Tibial nerve (tissue), 4 donors: ENCODE data around the gene SHROOM1. TPM values are rescaled to one million over a fixed set of nuclear protein-coding genes. Genes with fewer than 3 reads are reported as not detected.

ENCODE experiments used
- DNase-seq, 2 donors: peaks; one replicate each; pipeline ENCODE4 v3.0.0-alpha.2; 2019; ENCODE audit warnings: low spot score in 2 of 2
- H3K27ac ChIP-seq, 4 donors: fragments of 200-600 bp; sonication (generic) in 3 of 4; one replicate each; pipeline ENCODE4 v1.5.1; 2017 to 2019; ENCODE audit warnings: mild to moderate bottlenecking in 1 of 4
- H3K27me3 ChIP-seq, 2 donors: fragments of 200-600 bp; sonication (generic) in 1 of 2; one replicate each; pipeline versions ENCODE4 v1.5.1 to v1.6.0; 2017 to 2019
- H3K36me3 ChIP-seq, 3 donors: fragments of 200-600 bp; sonication (generic); one replicate each; pipeline ENCODE4 v1.5.1; 2018 to 2019
- H3K4me1 ChIP-seq, 4 donors: fragments of 200-600 bp; sonication (generic) in 3 of 4; one replicate each; pipeline ENCODE4 v1.5.1; 2017 to 2019
- H3K4me3 ChIP-seq, 4 donors: fragments of 200-600 bp; sonication (generic) in 3 of 4; one replicate each; pipeline ENCODE4 v1.5.1; 2017 to 2019; ENCODE audit warnings: mild to moderate bottlenecking in 1 of 4, moderate library complexity in 1 of 4
- H3K9me3 ChIP-seq, 4 donors: fragments of 200-600 bp; sonication (generic) in 3 of 4; one replicate each; pipeline ENCODE4 v1.5.1; 2017 to 2019
- CTCF ChIP-seq, 5 experiments: fragments of 200-600 bp in 3 of 5; fragments of 450-650 bp in 2 of 5; sonication (generic) in 3 of 5; IDR thresholded peaks; one replicate each; pipeline ENCODE4 v1.5.1; 2016 to 2019; ENCODE audit warnings: antibody characterized with exemption in 5 of 5, mild to moderate bottlenecking in 3 of 5, moderate library complexity in 2 of 5
- EP300 ChIP-seq, 2 donors: sonication (generic); formaldehyde crosslinking; IDR thresholded peaks; one replicate each; pipeline ENCODE4 v1.6.1; 2017; ENCODE audit warnings: antibody characterized with exemption in 2 of 2, mild to moderate bottlenecking in 1 of 2
- POLR2A ChIP-seq, 2 donors: fragments of 450-650 bp; IDR thresholded peaks; one replicate each; pipeline ENCODE4 v1.6.1; 2017; ENCODE audit warnings: antibody characterized with exemption in 2 of 2, mild to moderate bottlenecking in 2 of 2, moderate library complexity in 2 of 2
- WGBS, 2 donors: methylation state at CpG; one replicate each; pipeline ENCODE4 v1.1.5; 2018; 5-methylcytosine and 5-hydroxymethylcytosine counted together
- total RNA-seq, 4 donors: library from RNA; depleted of rRNA; stranded (reverse); fragments of >200 nt; gene quantifications; one replicate each; pipeline ENCODE4 v1.1.0, GENCODE V29; 2016

Gene SHROOM1
- total RNA-seq, 4 donors from 2014 or later = 29.1 to 67.5 (median 38.5) TPM

DNA sequence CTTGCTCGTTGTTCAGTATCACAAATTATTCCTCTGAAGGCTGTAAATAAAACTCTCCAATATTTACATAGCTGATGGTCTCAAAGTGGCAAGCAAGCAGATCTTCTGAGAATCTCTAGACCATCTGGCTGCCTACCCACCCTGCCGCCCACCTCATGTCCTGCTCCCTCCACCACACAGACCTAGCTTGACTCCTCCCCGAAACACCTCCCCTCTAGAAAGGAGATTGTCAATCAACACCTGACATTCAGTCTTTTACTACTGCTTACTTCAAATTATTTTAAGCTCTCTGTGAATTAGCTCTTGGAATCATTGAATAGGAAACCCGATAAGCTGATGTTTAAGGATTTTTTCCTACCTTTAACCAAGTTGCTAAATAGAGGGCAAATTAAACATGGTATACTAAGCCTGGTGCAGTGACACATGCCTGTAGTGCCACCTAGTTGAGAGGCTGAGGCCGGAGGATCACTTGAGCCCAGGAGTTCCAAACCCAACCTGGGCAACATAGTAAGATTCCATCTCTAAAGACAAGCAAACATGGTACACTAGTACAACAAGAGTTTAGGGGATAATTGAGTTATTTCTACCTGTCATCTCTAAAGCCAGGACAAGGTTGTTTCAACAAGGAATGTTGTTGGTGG, 28.3 kb downstream of the SHROOM1 start:
- no peaks in the 10 kb centered on the region for H3K36me3 ChIP-seq
- H3K9me3 ChIP-seq = no peaks in the 10 kb centered on the region
- TF ChIP-seq CTCF (IDR thresholded peaks at IDR 0.05) (no peak), EP300 (IDR thresholded peaks at IDR 0.05) (no peak), POLR2A (IDR thresholded peaks at IDR 0.05) (no peak)
- peaks cover 0 to 4% (median 0%) of the 10 kb centered on the region in 4 donors for H3K4me1 ChIP-seq
- no peak for DNase-seq
- no peak overlapping the region for H3K27ac ChIP-seq
- H3K4me3 ChIP-seq = no peak overlapping the region
- peaks cover 0 to 20% of the 10 kb centered on the region in 2 donors for H3K27me3 ChIP-seq
- WGBS, 2 donors = 88 to 90% methylated on average over 5 of the region's 5 CpGs

DNA sequence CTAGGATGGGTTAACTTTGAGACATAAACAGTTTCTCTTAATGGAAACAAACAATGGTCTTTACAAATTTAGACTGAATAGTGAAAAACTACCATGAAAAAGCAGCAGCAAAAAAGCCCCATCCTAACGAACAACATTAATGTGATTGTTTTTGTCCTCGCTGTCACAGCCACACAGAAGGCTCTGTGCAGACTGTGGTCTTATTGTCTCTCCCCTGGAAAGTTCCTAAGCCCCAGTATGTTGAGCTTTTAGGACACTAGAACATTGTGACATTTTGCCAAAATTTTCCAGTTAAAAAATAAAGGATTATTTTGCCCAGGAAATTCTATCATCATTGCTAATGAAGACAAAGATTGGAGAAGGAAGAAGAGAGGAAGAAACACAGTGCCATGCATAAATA, 29.9 kb downstream of the SHROOM1 start:
- Histone ChIP-seq H3K27ac (peak overlapping the region; percentile 32 to 59 (median 44)), H3K4me1 (peaks cover 0 to 4% (median 0%) of the 10 kb centered on the region in 4 donors), H3K36me3 (no peaks in the 10 kb centered on the region), H3K4me3 (no peak overlapping the region), H3K9me3 (no peaks in the 10 kb centered on the region), H3K27me3 (peaks cover 0 to 13% of the 10 kb centered on the region in 2 donors)
- WGBS, 2 donors = 41 to 46% methylated on average over 2 of the region's 2 CpGs
- TF ChIP-seq POLR2A (IDR thresholded peaks at IDR 0.05) (no peak), EP300 (IDR thresholded peaks at IDR 0.05) (no peak), CTCF (IDR thresholded peaks at IDR 0.05) (no peak)
- no peak for DNase-seq

- Histone ChIP-seq H3K9me3 (no peaks in the 10 kb centered on the region), H3K27ac (no peak overlapping the region), H3K27me3 (peaks cover 0 to 13% of the 10 kb centered on the region in 2 donors), H3K4me1 (peaks cover 0 to 4% (median 0%) of the 10 kb centered on the region in 4 donors), H3K4me3 (no peak overlapping the region), H3K36me3 (no peaks in the 10 kb centered on the region)
- DNase-seq = no peak
- TF ChIP-seq POLR2A (IDR thresholded peaks at IDR 0.05) (no peak), CTCF (IDR thresholded peaks at IDR 0.05) (no peak)
- 88 to 89% methylated on average over 2 of the region's 2 CpGs for WGBS, 2 donors
These were observed 31.1 kb downstream of the SHROOM1 start for GRCh38 chr5:132799392-132799791.

DNA sequence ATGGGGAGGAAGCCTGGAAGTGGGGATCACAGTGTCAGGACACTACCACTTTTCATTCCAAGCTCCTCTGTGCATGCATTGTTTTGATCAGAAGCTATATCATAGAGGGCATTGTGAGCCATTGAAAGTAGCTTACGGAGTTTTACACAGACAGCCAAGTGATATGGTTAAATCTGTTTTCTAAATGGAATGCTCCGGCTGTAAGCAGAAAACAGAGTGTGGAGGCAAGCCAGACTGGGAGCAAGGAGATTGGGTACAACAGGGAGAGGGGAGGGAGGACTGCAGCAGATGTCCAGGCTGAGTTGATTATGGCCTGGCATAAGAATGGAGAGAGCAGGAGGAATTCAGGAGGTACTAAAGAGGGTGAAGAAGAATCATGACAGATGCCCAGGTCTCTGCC, 32.8 kb downstream of the SHROOM1 start:
- no peak for DNase-seq
- H3K4me3 ChIP-seq = no peak overlapping the region
- no peaks in the 10 kb centered on the region for H3K36me3 ChIP-seq
- H3K27ac ChIP-seq = no peak overlapping the region
- no peaks in the 10 kb centered on the region for H3K9me3 ChIP-seq
- peaks cover 0 to 9% of the 10 kb centered on the region in 2 donors for H3K27me3 ChIP-seq
- H3K4me1 ChIP-seq = peaks cover 0 to 4% (median 0%) of the 10 kb centered on the region in 4 donors
- 26 to 40% methylated on average over 2 of the region's 2 CpGs for WGBS, 2 donors
- TF ChIP-seq CTCF (IDR thresholded peaks at IDR 0.05) = no peak
- TF ChIP-seq EP300 (IDR thresholded peaks at IDR 0.05) = no peak
- TF ChIP-seq POLR2A (IDR thresholded peaks at IDR 0.05) = no peak

DNA sequence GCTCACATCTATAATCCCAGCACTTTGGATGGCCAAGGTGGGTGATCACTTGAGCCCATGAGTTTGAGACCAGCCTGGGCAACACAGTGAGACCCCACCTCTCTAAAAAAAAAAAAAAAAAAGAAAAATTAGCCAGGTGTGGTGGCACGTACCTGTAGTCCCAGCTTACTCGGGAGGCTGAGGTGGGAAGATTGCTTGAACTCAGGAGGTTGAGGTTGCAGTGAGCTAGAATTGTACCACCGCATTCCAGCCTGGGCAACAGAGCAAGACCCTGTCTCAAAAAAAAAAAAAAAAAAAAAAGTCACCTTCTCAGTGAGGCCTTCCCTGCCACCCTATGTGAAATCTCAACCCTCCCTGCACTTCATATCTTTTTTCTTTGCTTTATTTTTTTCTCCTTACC, 39.4 kb downstream of the SHROOM1 start:
- no peak for DNase-seq
- no peaks in the 10 kb centered on the region for H3K27me3 ChIP-seq
- no peaks in the 10 kb centered on the region for H3K9me3 ChIP-seq
- no peak overlapping the region for H3K27ac ChIP-seq
- H3K4me3 ChIP-seq = no peak overlapping the region
- TF ChIP-seq POLR2A (IDR thresholded peaks at IDR 0.05) (no peak), CTCF (IDR thresholded peaks at IDR 0.05) (no peak), EP300 (IDR thresholded peaks at IDR 0.05) (no peak)
- H3K36me3 ChIP-seq = no peaks in the 10 kb centered on the region
- no peaks in the 10 kb centered on the region for H3K4me1 ChIP-seq
- WGBS, 2 donors = 96 to 97% methylated on average over 3 of the region's 3 CpGs
